IPS-18c (cell line): ENCODE measurements around the gene RAB40B.
A peak's percentile ranks its signal among the peaks of the same experiment; 100 is the strongest.

Experiments used
- H3K4me3 ChIP-seq: 2 replicates; pipeline ENCODE4 v1.7.0; 2013; ENCODE audit warnings: low read depth, mild to moderate bottlenecking, low read length, moderate library complexity; ENCODE audit not compliant: insufficient read depth
- H3K9me3 ChIP-seq: one replicate; pipeline ENCODE4 v1.6.1; 2013; ENCODE audit warnings: mild to moderate bottlenecking, low read length, moderate library complexity; ENCODE audit not compliant: control insufficient read depth, insufficient read depth

The RAB40B gene

GRCh38 chr17:82648165-82648668 is 50.3 kb downstream of the RAB40B start, which contains the start of gene WDR45B:
TSS of gene WDR45B (minus strand) at chr17:82648444. CDS start at chr17:82648340, 104 bp downstream.
- Histone ChIP-seq H3K9me3 (no peaks in the 10 kb centered on the region), H3K4me3 (peak within 1 kb of the TSS; percentile 90)

GRCh38 chr17:82647593-82648164 is 50.8 kb downstream of the RAB40B start:
- Histone ChIP-seq H3K9me3 (no peaks in the 10 kb centered on the region), H3K4me3 (peak overlapping the region; percentile 90)

GRCh38 chr17:82645516-82645915 is 53.0 kb downstream of the RAB40B start:
- Histone ChIP-seq H3K4me3 (no peak overlapping the region), H3K9me3 (no peaks in the 10 kb centered on the region)

- Histone ChIP-seq H3K4me3 (no peak overlapping the region), H3K9me3 (no peaks in the 10 kb centered on the region)
These were observed 54.4 kb downstream of the RAB40B start for GRCh38 chr17:82644148-82644547.

- Histone ChIP-seq H3K4me3 (no peak overlapping the region), H3K9me3 (no peaks in the 10 kb centered on the region)
These were observed 56.5 kb downstream of the RAB40B start for GRCh38 chr17:82642022-82642421.

GRCh38 chr17:82640036-82640435 is 58.5 kb downstream of the RAB40B start:
- Histone ChIP-seq H3K4me3 (no peak overlapping the region), H3K9me3 (no peaks in the 10 kb centered on the region)

GRCh38 chr17:82639628-82640027 is 58.9 kb downstream of the RAB40B start:
- Histone ChIP-seq H3K4me3 (no peak overlapping the region), H3K9me3 (no peaks in the 10 kb centered on the region)

- no peaks in the 10 kb centered on the region for H3K9me3 ChIP-seq
These were observed 60.2 kb downstream of the RAB40B start for GRCh38 chr17:82638183-82638773.

GRCh38 chr17:82636626-82637598 is 61.6 kb downstream of the RAB40B start:
- H3K4me3 ChIP-seq: no peak overlapping the region
- H3K9me3 ChIP-seq: no peaks in the 10 kb centered on the region

More at GRCh38 chr17:82638183-82638773, 60.2 kb downstream of the RAB40B start:
- H3K4me3 ChIP-seq: no peak overlapping the region

GRCh38 chr17:82633343-82633742 is 65.2 kb downstream of the RAB40B start:
- Histone ChIP-seq H3K9me3 (no peaks in the 10 kb centered on the region), H3K4me3 (no peak overlapping the region)

- Histone ChIP-seq H3K4me3 (no peak overlapping the region), H3K9me3 (no peaks in the 10 kb centered on the region)
These were observed 66.0 kb downstream of the RAB40B start for GRCh38 chr17:82632451-82632850.

- no peak overlapping the region for H3K4me3 ChIP-seq
These were observed 67.0 kb downstream of the RAB40B start for GRCh38 chr17:82631544-82631943.

GRCh38 chr17:82630212-82630611 is 68.3 kb downstream of the RAB40B start:
- H3K4me3 ChIP-seq: no peak overlapping the region
- no peaks in the 10 kb centered on the region for H3K9me3 ChIP-seq

More at GRCh38 chr17:82631544-82631943, 67.0 kb downstream of the RAB40B start:
- no peaks in the 10 kb centered on the region for H3K9me3 ChIP-seq

- H3K4me3 ChIP-seq: no peak overlapping the region
These were observed 68.8 kb downstream of the RAB40B start for GRCh38 chr17:82629748-82630147.

GRCh38 chr17:82627405-82627804 is 71.1 kb downstream of the RAB40B start:
- H3K4me3 ChIP-seq: no peak overlapping the region

More at GRCh38 chr17:82629748-82630147, 68.8 kb downstream of the RAB40B start:
- no peaks in the 10 kb centered on the region for H3K9me3 ChIP-seq

GRCh38 chr17:82623707-82624106 is 74.8 kb downstream of the RAB40B start:
- Histone ChIP-seq H3K9me3 (no peaks in the 10 kb centered on the region), H3K4me3 (no peak overlapping the region)

More at GRCh38 chr17:82627405-82627804, 71.1 kb downstream of the RAB40B start:
- H3K9me3 ChIP-seq: no peaks in the 10 kb centered on the region

- no peaks in the 10 kb centered on the region for H3K9me3 ChIP-seq
- no peak overlapping the region for H3K4me3 ChIP-seq
These were observed 78.9 kb downstream of the RAB40B start for GRCh38 chr17:82619641-82620040.
